A549 (cell line): ENCODE measurements around the gene CEBPB. TPM values are rescaled to one million over a fixed set of nuclear protein-coding genes. Genes with fewer than 3 reads are reported as not detected.

Source experiments
- ATAC-seq, 2 experiments: fragments of 200-7000 bp in 1 of 2; fragments of >200 bp in 1 of 2; cut with Nextera tagmentation in 1 of 2; cut with Tn5 transposase in 1 of 2; 3 replicates each; pipeline versions ENCODE4 v1.8.0 to v1.9.1; 2018 to 2020; ENCODE audit warnings: mild to moderate bottlenecking in 1 of 2, moderate library complexity in 1 of 2
- CTCF ChIA-PET: fragments of 300-600 bp; sonication (Branson Sonifier 250); formaldehyde crosslinking; extraction: SDS; loops from one replicate; lab custom pipeline; 2021; ENCODE audit warnings: antibody characterized with exemption, inconsistent platforms; lab: Yijun Ruan, JAX
- POLR2A ChIA-PET: fragments of 350-600 bp; formaldehyde crosslinking; extraction: SDS; loops from one replicate; lab custom pipeline; 2021; ENCODE audit warnings: antibody characterized with exemption, inconsistent platforms; lab: Yijun Ruan, JAX
- DNase-seq, 2 experiments: peaks; one replicate each; pipeline versions ENCODE4 v3.0.0 to v3.0.0-alpha.2; 2011 to 2016; ENCODE audit warnings: low read depth in 1 of 2, low spot score in 1 of 2
- FAIRE-seq: peaks from 2 replicates; lab custom pipeline; 2011; peaks lifted over from hg19 to GRCh38; lab: Jason Lieb, UNC
- H3K27ac ChIP-seq, 2 experiments: fragments of >200 bp; sonication (Bioruptor Twin); formaldehyde crosslinking; 3 replicates each; pipeline ENCODE4 v1.5.1; 2016 to 2017
- H3K4me1 ChIP-seq: fragments of >200 bp; sonication (Bioruptor Twin); formaldehyde crosslinking; 3 replicates; pipeline ENCODE4 v1.6.1; 2016
- H3K4me2 ChIP-seq: fragments of >200 bp; sonication (Bioruptor Twin); formaldehyde crosslinking; 3 replicates; pipeline ENCODE4 v1.6.1; 2016
- H3K4me3 ChIP-seq: fragments of >200 bp; sonication (Bioruptor Twin); formaldehyde crosslinking; 3 replicates; pipeline ENCODE4 v1.5.1; 2016
- H3K9me3 ChIP-seq: fragments of >200 bp; sonication (Bioruptor Twin); formaldehyde crosslinking; 3 replicates; pipeline ENCODE4 v1.6.1; 2016
- CHD4 ChIP-seq: fragments of 200-600 bp; sonication (generic); IDR thresholded peaks from 2 replicates; pipeline ENCODE4 v1.6.1; 2016; ENCODE audit warnings: antibody characterized with exemption, mild to moderate bottlenecking, borderline replicate concordance
- HEYL ChIP-seq: fragments of 250-450 bp; sonication (Bioruptor Pico); IDR thresholded peaks from 2 replicates; pipeline ENCODE4 v1.8.0; 2021; ENCODE audit warnings: mild to moderate bottlenecking, moderate library complexity
- HOXB5 ChIP-seq: fragments of 250-450 bp; sonication (Bioruptor Pico); IDR thresholded peaks from 2 replicates; pipeline ENCODE4 v1.5.0; 2020; ENCODE audit warnings: mild to moderate bottlenecking, moderate library complexity
- JUN ChIP-seq, 2 experiments: fragments of >200 bp; sonication (Bioruptor Twin); formaldehyde crosslinking; IDR thresholded peaks; 2 replicates in 1 of 2; 3 replicates in 1 of 2; pipeline ENCODE4 v1.6.1; 2016 to 2017
- KDM1A ChIP-seq: fragments of 200-600 bp; sonication (generic); IDR thresholded peaks from 2 replicates; pipeline ENCODE4 v1.6.1; 2016; ENCODE audit warnings: low read depth, mild to moderate bottlenecking
- RARB ChIP-seq: fragments of 250-450 bp; sonication (Bioruptor Pico); IDR thresholded peaks from 2 replicates; pipeline ENCODE4 v1.8.0; 2021; ENCODE audit warnings: mild to moderate bottlenecking, moderate library complexity
- REST ChIP-seq: fragments of 200-600 bp; sonication (generic); IDR thresholded peaks from 2 replicates; pipeline ENCODE4 v1.6.1; 2016; ENCODE audit warnings: antibody characterized with exemption, mild to moderate bottlenecking, moderate library complexity
- SMC3 ChIP-seq: fragments of >200 bp; sonication (Bioruptor Twin); formaldehyde crosslinking; IDR thresholded peaks from 3 replicates; pipeline ENCODE4 v1.6.1; 2018; ENCODE audit warnings: inconsistent platforms
- ZC3H11A ChIP-seq: fragments of 450-650 bp; IDR thresholded peaks from 2 replicates; pipeline ENCODE4 v1.6.1; 2014; ENCODE audit warnings: antibody characterized with exemption, mild to moderate bottlenecking
- WGBS: methylation state at CpG from one replicate; pipeline ENCODE4 v1.1.6; 2017; ENCODE audit errors: missing lambda C conversion rate; 5-methylcytosine and 5-hydroxymethylcytosine counted together
- polyA plus RNA-seq, 4 experiments: library from polyadenylated mRNA; depleted of rRNA in 3 of 4; stranded (reverse); fragments of >200 nt; fragmentation: RNase III in 1 of 4; extraction: RNeasy Plus Mini Kit Qiagen cat#74134 plus additional on column Dnase treatment in 1 of 4; gene quantifications; 2 replicates in 3 of 4; 3 replicates in 1 of 4; pipeline ENCODE4 v1.2.3, GENCODE V29; 2011 to 2017
- TF ChIP-seq, protein P1 (sequence below): fragments of 250-450 bp; sonication (Bioruptor Pico); IDR thresholded peaks from 2 replicates; pipeline ENCODE4 v1.5.0; 2020; ENCODE audit warnings: low read depth, mild to moderate bottlenecking, moderate library complexity
- TF ChIP-seq, protein P2 (sequence below): fragments of 250-450 bp; sonication (Bioruptor Pico); IDR thresholded peaks from 2 replicates; pipeline ENCODE4 v1.5.0; 2021; ENCODE audit warnings: mild to moderate bottlenecking, moderate library complexity, borderline replicate concordance

CEBPB gene
- polyA plus RNA-seq, 2 of the 4 experiments (the other 2 are of a cell fraction) = 45.4 to 74.0 TPM

DNA sequence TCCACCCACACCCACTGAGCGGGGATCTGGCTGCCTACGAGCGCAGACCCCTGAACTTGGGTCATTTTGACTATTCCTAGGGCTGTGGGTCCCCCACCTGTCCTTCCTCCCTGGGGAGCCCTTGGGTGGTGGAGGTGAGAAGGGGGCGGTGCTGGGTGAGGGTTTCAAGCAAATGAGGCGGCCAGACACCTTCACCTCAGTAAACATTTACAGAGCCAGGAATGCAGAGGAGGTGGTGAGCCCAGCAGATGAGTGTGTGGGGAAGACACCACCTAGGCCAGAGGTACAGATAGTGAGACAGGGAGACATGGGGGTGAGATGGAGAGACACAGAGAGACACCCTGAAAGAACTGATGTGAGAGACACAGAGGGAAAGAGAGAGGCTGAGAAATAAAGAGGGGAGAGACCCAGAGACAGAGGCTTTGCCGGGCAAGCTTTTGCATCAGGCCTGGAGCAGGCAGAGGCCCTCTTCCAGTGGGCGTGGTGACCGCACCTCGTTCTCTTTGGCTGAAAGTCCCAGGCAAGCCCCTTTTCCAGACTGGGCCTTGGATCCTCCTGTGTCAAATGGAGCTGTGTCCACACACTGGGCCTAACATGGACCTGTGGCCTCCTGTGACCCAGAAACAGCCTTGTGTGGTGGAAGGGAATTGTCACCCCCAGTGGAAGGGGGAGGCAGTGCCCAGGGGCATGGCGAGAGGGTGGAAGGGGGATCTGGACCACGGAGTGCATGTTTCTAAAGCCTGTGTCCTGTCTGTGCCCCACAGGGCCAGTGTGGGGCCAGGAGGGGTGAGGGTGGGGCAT is 29.7 kb downstream of the CEBPB start:
- no peak for FAIRE-seq
- peaks cover 17% of the 10 kb centered on the region; the same call in 2 of the 3 replicates for H3K4me1 ChIP-seq
- WGBS = 87% methylated on average over 9 of the region's 11 CpGs

DNA sequence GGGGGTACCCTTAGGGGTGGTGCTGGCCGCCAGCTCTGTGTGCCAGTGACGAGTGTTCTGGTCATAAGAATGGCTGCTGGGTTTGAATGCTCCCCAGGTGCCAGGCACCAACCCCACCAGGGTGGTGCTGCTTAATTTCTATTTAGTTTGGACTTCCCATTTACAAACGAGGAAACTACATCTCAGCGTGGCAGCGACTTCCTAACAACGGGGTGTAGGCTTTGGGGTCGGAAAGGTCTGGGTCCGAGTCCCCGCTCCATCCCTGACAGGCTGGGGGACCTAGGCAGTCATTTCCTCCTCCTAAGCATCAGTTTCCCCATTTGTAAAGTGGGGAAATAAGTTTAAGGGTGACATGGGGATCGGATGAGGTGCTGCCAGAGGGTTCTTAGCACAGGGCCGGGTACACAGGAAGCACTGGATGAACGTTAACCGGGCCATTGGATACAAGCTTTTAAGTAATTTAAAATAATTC is 30.3 kb downstream of the CEBPB start:
- no peak for FAIRE-seq
- peak overlapping the region; percentile 52 to 76; a peak in 4 of 6 replicates for H3K27ac ChIP-seq
- DNase-seq = no peak
- peaks cover 7% of the 10 kb centered on the region; the same call in 2 of the 3 replicates for H3K9me3 ChIP-seq
- H3K4me3 ChIP-seq = no peak overlapping the region
- ATAC-seq = no peak
- ChIA-PET POLR2A (no interaction called here), CTCF (interaction anchor here (0.6 to 1.7 kb wide), 5 partner anchors 10 to 161 kb away, joined by 3 to 6 read pairs (median 3); no protein-coding TSS in a partner anchor)
- TF ChIP-seq, protein P1, sequence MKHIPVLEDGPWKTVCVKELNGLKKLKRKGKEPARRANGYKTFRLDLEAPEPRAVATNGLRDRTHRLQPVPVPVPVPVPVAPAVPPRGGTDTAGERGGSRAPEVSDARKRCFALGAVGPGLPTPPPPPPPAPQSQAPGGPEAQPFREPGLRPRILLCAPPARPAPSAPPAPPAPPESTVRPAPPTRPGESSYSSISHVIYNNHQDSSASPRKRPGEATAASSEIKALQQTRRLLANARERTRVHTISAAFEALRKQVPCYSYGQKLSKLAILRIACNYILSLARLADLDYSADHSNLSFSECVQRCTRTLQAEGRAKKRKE (CRISPR knock-in tag) = no peak
- no peak for TF ChIP-seq SMC3
- TF ChIP-seq CHD4 = no peak
- no peak for TF ChIP-seq HEYL (CRISPR knock-in tag)
- TF ChIP-seq REST = no peak
- H3K4me2 ChIP-seq = no peak overlapping the region
- WGBS = 78% methylated on average over 13 of the region's 13 CpGs
- peaks cover 17% of the 10 kb centered on the region; the same call in 2 of the 3 replicates for H3K4me1 ChIP-seq

More for the DNA sequence above, 29.7 kb downstream of the CEBPB start:
- Histone ChIP-seq H3K4me3 (no peak overlapping the region), H3K27ac (peak overlapping the region; percentile 20 to 76; a peak in 4 of 6 replicates), H3K9me3 (peaks cover 7% of the 10 kb centered on the region; the same call in 2 of the 3 replicates), H3K4me2 (no peak overlapping the region)
- TF ChIP-seq RARB (CRISPR knock-in tag) = no peak
- TF ChIP-seq, protein P2, sequence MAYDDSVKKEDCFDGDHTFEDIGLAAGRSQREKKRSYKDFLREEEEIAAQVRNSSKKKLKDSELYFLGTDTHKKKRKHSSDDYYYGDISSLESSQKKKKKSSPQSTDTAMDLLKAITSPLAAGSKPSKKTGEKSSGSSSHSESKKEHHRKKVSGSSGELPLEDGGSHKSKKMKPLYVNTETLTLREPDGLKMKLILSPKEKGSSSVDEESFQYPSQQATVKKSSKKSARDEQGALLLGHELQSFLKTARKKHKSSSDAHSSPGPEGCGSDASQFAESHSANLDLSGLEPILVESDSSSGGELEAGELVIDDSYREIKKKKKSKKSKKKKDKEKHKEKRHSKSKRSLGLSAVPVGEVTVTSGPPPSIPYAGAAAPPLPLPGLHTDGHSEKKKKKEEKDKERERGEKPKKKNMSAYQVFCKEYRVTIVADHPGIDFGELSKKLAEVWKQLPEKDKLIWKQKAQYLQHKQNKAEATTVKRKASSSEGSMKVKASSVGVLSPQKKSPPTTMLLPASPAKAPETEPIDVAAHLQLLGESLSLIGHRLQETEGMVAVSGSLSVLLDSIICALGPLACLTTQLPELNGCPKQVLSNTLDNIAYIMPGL (CRISPR knock-in tag) = no peak
- no peak for TF ChIP-seq KDM1A
- no peak for TF ChIP-seq HOXB5 (CRISPR knock-in tag)
- TF ChIP-seq JUN (IDR thresholded peaks at IDR 0.05) = no peak
- no peak for TF ChIP-seq ZC3H11A
- ATAC-seq (no peak), DNase-seq (no peak)
- ChIA-PET POLR2A (no interaction called here), CTCF (interaction anchor here (0.9 to 1.7 kb wide), 4 partner anchors 11 to 161 kb away, joined by 3 to 4 read pairs (median 3); no protein-coding TSS in a partner anchor)
